GM21515 (cell line): ENCODE data around the gene LRIG2.
"Not testable (repeated sequence)": the region's sequence is repeated elsewhere in the genome, so short reads cannot be mapped to it uniquely, and the experiment has no call there.

Source experiments
- ATAC-seq: cut with Tn5 transposase; IDR thresholded peaks from one replicate; pipeline ENCODE4 v1.9.1; 2021; ENCODE audit not compliant: unreplicated experiment

LRIG2 gene

GRCh38 chr1:113125517-113125916 is 52.5 kb downstream of the LRIG2 start:
- no peak for ATAC-seq

DNA sequence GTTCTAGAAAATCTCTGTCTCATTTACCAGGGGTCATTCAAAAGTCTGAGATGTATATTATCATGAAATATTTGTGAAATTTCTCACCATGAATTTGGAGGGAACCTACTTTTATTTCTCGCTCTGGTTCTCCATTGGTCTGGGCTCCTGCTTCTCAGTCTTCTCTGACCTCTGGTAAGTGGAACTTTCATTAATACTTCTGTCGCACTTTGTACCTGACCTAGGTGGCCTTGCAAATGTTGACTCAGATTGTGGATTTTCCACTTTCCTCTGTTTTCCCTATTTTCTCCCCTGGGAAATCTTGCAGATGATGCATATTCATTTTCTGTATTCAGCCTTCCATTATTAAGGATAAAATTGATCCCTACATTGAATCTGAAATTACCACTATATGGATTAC is 53.2 kb downstream of the LRIG2 start:
- no peak for ATAC-seq

GRCh38 chr1:113128116-113128515 is 55.1 kb downstream of the LRIG2 start:
- no peak for ATAC-seq

DNA sequence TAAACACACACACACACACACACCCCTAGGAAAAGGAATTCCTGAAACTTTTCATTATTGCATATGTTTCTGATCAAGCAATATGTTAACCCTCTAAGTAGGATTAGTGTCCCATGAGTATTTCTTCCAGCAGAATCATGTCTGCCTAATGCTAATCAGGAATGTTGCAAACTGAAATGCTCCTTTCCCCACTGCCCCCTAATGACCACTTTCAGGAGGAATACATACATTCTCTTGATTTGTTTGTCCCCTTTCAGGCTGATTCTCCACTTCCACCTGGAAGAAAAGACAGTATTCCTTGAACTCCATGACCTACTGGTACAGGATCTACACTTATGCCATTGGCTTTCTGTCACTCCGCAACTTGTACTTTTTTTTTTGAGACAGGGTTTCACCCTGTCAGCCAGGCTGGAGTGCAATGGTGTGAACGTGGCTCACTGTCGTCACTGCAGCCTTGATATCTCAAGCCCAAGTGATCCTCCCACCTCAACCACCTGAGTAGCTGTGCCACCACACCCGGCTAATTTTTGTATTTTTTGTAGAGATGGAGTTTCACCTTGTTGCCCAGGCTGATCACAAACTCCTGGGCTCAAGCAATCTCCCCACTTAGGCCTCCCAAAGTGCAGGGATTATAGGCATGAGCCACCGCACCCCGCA is 56.7 kb downstream of the LRIG2 start:
- ATAC-seq: no peak

DNA sequence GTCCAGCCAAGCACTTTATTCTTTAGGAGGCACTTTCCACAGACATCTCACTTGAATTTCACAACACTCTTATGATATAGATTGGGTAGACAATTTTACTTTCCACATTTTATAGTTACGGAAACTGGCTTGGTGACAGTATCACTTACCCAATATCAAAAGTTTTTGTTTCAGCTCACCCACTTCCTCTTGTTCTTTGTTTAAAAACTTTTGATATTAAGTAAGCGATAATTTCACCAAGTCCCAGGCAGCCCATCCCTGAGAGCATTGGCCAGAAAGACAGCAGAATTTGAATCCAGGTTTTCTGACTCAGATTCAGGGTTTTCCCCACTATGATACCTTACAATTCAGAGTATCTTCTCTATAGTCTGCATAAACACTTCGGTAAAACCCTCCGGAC is 60.0 kb downstream of the LRIG2 start:
- no peak for ATAC-seq

DNA sequence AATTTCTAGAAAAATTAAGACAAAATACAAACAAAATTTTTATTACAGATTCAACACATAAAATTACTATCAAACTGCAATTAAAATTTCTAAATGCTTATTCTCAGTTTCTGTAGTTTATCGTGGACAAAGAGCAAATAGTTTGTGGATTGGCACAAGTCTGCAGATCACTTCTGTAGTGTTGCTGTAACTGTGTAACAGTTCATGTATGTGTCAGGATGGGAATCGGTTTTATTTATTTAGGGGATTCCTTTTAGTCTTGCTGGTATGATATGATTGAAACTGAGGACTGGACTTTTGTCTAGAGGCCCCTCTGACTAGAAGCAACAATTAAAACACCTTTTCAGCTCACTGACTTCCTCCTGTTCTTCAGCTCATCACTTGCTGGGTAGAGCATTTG is 60.8 kb downstream of the LRIG2 start:
- ATAC-seq: no peak

GRCh38 chr1:113135460-113135859 is 62.5 kb downstream of the LRIG2 start:
- no peak for ATAC-seq

- no peak for ATAC-seq
Measured at GRCh38 chr1:113136476-113136875, 63.5 kb downstream of the LRIG2 start.

DNA sequence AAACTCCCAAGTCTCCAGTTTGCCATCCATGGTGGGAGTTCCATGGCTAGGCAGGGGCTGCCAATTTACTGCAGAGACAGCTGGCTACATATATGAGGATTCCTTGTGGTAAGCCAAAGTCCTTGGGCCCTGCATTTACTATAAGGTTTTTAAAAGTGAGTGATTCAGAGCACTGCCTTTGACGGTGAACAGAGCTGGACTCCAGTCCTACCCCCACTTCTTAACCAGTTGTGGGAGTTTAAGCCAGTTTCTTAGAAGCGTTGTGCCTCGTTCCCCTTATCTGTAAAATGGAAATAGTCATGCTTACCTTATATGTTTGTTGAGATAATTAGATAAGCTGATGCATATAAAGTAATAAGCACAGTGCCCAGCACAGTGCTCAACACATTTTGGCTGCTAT is 64.6 kb downstream of the LRIG2 start:
- ATAC-seq: no peak

GRCh38 chr1:113138778-113139177 is 65.8 kb downstream of the LRIG2 start:
- no peak for ATAC-seq

DNA sequence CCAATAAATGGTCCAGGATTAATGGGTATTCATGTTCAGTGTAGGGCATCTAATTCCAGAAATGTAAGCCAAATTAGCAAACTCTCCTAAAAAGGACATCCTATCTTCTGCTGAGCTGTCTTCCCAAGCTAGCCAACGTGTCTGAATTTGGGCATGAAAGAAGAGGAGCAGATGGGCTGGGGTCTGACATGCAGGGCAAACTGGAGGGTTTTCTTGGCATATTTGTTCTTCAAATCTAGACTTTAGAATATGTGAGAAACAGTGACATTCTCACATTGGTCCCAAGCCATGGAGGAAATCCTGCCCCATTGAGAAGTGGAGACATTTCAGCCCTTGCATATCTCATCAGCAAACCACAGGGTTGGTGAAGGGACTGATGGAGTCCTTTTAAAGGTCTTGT is 67.2 kb downstream of the LRIG2 start:
- no peak for ATAC-seq

DNA sequence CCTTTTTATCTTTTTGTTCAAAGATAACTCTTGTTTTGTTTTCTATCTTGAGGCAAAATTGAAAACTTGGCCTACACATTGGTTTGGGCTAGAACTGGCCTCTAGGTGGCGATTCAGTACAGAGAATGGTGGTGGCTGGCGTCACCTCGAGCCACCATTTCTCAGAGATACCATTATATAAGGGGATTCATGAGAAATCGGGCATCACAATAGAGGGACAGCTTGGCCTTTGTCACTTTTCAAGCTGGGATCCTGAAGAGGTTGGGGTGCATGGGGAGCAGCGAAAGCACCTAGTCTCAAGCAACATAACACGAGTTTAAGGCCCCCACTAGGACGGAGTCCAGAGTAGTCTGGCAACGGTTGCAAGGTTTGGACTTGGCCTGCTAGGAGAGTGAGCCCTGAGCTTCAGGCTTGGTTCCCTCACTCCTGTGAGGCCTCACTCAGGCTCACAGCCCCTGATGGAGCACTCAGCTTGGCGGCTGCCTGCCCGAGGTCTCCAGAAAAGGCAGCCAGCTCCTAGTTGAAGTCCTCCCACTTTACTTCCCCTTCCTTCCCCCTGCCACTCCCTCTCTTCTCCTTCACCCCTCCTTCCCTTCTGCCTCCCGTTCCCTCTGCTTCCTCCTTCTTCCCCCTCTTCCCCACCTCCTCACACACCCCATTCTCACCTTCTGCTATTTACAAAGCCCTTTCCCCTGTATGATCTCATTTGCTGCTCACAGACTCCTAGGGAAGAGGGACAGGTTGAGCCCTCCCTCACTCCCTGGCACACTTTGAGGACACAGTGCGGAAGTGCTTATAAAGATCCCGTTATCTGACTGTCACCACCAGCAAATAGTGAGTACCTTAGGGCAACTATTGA is 67.8 kb downstream of the LRIG2 start:
- peak; percentile 75 for ATAC-seq

DNA sequence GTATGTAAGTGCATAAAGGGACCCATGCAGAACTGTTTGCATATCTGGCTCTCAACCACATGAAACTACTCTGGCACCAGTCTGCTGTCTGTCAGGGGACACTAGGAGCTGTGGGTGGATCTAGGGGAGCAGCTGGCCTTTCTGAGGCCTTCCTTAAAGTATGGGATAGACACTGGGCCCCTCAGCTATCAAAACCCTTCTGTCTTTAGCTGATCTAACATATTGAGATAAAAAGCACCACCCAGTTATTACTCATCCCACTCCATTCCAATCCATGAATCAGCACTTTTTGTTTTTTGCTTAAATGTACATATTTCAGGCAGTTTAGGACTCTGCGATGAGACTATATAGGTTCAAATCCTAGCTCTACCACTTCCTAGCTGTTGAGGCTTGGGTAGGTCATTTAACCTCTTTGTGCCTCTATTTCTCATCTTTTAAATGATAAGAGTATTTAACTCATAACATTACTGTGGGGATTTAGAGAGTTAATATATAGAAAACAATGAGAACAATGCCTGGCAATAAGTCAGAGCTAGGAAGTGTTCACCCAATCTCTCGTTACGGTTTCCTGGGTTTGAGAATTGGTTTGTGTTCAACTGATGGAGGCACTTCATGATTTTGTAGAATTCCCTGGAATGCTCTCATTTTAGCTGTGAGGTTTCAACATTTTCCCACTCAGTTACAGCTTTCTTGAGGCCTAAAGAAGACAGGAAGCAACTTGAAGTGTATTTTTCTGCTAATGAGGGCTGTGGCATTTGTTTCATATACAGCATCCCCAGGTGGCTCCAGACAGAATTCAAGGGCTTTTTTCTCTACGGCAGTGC is 68.9 kb downstream of the LRIG2 start:
- ATAC-seq: no peak

- no peak for ATAC-seq
Measured at GRCh38 chr1:113142791-113143190, 69.8 kb downstream of the LRIG2 start.

- no peak for ATAC-seq
Measured at GRCh38 chr1:113146242-113147072, 73.5 kb downstream of the LRIG2 start.

- no peak for ATAC-seq
Measured at GRCh38 chr1:113147073-113147625, 74.2 kb downstream of the LRIG2 start.

GRCh38 chr1:113147826-113148225 is 74.8 kb downstream of the LRIG2 start:
- ATAC-seq: no peak

- ATAC-seq: not testable (repeated sequence)
Measured at GRCh38 chr1:113150494-113150893, 77.5 kb downstream of the LRIG2 start.

DNA sequence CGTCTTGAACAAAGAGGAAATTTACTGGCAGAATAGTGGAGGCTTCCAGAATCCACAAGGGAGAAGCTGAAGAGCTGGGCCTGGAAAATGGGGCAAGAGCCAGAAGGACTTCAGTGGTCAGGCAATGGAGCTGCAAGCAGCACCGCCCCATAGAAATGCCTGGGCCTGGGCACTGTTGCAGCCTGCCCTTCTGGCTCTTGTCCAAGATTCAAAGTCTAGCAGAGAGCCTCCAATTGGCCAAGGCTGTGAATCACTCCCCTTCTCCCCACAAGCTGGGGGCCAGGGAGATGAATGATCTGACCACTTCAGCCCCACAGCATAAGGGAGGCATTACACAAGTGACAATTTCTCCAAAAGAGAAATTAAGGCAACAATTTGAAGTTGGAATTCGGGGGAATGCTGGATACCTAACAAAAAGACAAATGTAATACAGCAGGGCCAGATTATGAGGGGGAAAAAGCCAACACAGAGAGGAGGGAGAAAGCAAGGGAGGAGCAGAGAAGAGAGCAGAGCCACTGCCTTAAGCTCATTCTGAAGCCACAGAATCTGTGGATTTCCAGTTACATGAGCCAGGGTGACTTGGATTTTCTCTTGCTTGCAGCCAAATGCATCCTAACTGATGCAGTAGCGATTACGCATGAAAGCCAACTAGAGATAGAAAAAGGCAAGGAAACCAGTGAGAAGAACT is 80.3 kb downstream of the LRIG2 start:
- ATAC-seq: no peak

DNA sequence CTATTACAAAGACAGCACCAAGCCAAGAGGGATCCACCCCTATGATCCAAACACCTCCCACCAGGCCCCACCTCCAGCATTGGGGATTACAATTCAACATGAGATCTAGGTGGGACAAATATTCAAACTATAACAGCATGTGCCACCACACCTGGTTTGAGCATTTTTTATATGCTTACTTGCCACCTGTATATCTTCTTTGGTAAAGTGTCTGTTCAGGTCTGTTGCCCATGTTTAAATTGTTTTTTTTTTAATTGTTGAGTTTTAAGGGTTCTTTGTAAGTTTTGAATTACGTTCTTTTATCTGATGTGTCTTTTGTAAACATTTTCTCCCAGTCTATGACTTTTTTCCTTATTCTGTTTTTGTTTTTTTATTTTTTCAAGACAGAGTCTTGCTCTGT is 83.4 kb downstream of the LRIG2 start:
- no peak for ATAC-seq
